ENCODE results near the gene FCER2. TPM values are rescaled to one million over a fixed set of nuclear protein-coding genes. Genes with fewer than 3 reads are reported as not detected.

Gene FCER2
- total RNA-seq, 1 experiment from 2014 or later = not detected

DNA sequence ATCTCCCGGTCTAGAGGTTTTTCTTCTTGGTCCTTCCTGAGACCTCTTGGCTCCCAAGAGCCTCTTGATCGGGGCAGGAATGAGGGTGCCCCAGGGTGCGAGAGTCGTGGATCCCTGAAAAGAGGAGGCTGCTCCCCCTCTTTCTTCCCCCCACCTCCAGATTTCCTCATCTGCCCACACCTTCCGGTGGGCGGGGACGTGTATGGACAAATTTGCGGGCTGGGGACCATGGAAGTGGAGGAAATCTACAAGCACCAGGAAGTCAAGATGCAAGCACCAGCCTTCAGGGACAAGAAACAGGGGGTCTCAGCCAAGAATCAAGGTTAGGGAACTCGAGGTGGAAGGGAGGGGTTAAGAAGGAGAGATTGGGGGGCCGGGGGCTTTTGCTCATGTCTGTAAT is 25.1 kb downstream of the FCER2 start, which contains the start of gene MCEMP1:
TSS of gene MCEMP1 (plus strand) at position 237 of the 400 bp plus-strand sequence. CDS start at position 268, 31 bp downstream.
- H3K4me3 ChIP-seq (ENCODE audit: low read length) = no peak within 1 kb of the TSS
- no peaks in the 10 kb centered on the region for H3K27me3 ChIP-seq (ENCODE audit: low read length)
- H2AFZ ChIP-seq (ENCODE audit: low read length) = no peak within 1 kb of the TSS
- no peak for ATAC-seq
- H3K9ac ChIP-seq (ENCODE audit: low read length) = no peak within 1 kb of the TSS
- no peak within 1 kb of the TSS for H3K27ac ChIP-seq (ENCODE audit: low read length)
- peaks cover 12% of the 10 kb centered on the region for H3K79me2 ChIP-seq (ENCODE audit: low read length)
- no peaks in the 10 kb centered on the region for H3K9me2 ChIP-seq (replicated peaks; ENCODE audit: low read length)
- POLR2A ChIA-PET (ENCODE audit: unreplicated experiment) = no interaction called here
- no peak for DNase-seq
- CTCF ChIA-PET = no interaction called here
- no peaks in the 10 kb centered on the region for H3F3A ChIP-seq (ENCODE audit: low read length, unreplicated experiment)
- TF ChIP-seq EZH2phosphoT487 (IDR thresholded peaks at IDR 0.05; ENCODE audit: borderline replicate concordance, low read length) (no peak), EZH2 (IDR thresholded peaks at IDR 0.05; ENCODE audit: low read length, unreplicated experiment) (no peak)
- TF ChIP-seq, protein P1, sequence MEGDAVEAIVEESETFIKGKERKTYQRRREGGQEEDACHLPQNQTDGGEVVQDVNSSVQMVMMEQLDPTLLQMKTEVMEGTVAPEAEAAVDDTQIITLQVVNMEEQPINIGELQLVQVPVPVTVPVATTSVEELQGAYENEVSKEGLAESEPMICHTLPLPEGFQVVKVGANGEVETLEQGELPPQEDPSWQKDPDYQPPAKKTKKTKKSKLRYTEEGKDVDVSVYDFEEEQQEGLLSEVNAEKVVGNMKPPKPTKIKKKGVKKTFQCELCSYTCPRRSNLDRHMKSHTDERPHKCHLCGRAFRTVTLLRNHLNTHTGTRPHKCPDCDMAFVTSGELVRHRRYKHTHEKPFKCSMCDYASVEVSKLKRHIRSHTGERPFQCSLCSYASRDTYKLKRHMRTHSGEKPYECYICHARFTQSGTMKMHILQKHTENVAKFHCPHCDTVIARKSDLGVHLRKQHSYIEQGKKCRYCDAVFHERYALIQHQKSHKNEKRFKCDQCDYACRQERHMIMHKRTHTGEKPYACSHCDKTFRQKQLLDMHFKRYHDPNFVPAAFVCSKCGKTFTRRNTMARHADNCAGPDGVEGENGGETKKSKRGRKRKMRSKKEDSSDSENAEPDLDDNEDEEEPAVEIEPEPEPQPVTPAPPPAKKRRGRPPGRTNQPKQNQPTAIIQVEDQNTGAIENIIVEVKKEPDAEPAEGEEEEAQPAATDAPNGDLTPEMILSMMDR (conservative IDR thresholded peaks at IDR 0.05; ENCODE audit: low read depth, low read length) = no peak
- H3K9me3 ChIP-seq (ENCODE audit: low read length) = no peaks in the 10 kb centered on the region
- intact Hi-C loops (cut with micrococcal nuclease) = no loop called here
- H3K4me1 ChIP-seq (ENCODE audit: insufficient read depth, low read length) = peaks cover 22% of the 10 kb centered on the region; the same call in 1 of the 2 replicates
- no peaks in the 10 kb centered on the region for H3K36me3 ChIP-seq (ENCODE audit: low read depth, low read length)
- no peaks in the 10 kb centered on the region for H4K20me1 ChIP-seq (ENCODE audit: low read length)
- no peak within 1 kb of the TSS; the same call in 1 of the 2 replicates for H3K4me2 ChIP-seq (ENCODE audit: low read length)
- no TSS peak for BruUV-seq (replicated peaks)

DNA sequence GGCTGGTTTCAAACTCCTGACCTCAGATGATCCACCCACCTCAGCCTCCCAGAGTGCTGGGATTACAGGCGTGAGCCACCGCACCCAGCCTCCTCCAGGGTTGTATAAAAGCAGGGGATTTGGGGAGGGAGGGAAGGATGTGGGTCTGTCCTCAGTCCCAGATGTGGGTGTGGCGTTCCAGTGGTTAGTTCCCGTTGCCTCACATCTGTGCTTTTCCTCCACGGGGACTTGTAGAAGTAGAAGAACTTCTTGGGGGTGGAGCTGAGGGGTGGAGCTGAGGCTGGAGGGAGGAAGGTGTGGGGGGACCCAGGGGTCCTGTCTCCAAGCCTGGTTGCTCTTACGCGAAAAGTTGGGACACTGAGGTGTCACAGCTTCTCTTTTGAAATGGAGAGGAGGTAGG is 25.6 kb downstream of the FCER2 start:
- DNase-seq (no peak), ATAC-seq (no peak)
- Histone ChIP-seq H3K4me1 (ENCODE audit: insufficient read depth, low read length) (peaks cover 18% of the 10 kb centered on the region; the same call in 1 of the 2 replicates), H3K27me3 (ENCODE audit: low read length) (no peaks in the 10 kb centered on the region), H3K9ac (ENCODE audit: low read length) (no peak overlapping the region), H3K9me2 (replicated peaks; ENCODE audit: low read length) (no peaks in the 10 kb centered on the region), H3K36me3 (ENCODE audit: low read depth, low read length) (no peaks in the 10 kb centered on the region), H3K27ac (ENCODE audit: low read length) (no peak overlapping the region), H3K4me3 (ENCODE audit: low read length) (no peak overlapping the region), H3K79me2 (ENCODE audit: low read length) (peaks cover 7% of the 10 kb centered on the region), H3F3A (ENCODE audit: low read length, unreplicated experiment) (no peaks in the 10 kb centered on the region), H4K20me1 (ENCODE audit: low read length) (no peaks in the 10 kb centered on the region), H3K9me3 (ENCODE audit: low read length) (no peaks in the 10 kb centered on the region), H3K4me2 (ENCODE audit: low read length) (no peak overlapping the region; the same call in 1 of the 2 replicates), H2AFZ (ENCODE audit: low read length) (no peak overlapping the region)
- TF ChIP-seq EZH2phosphoT487 (IDR thresholded peaks at IDR 0.05; ENCODE audit: borderline replicate concordance, low read length) (no peak), EZH2 (IDR thresholded peaks at IDR 0.05; ENCODE audit: low read length, unreplicated experiment) (no peak)
- TF ChIP-seq, protein P1 (conservative IDR thresholded peaks at IDR 0.05; ENCODE audit: low read depth, low read length) = no peak
- POLR2A ChIA-PET (ENCODE audit: unreplicated experiment) = no interaction called here
- CTCF ChIA-PET = no interaction called here
- BruUV-seq (replicated peaks) = no TSS peak
- intact Hi-C loops (cut with micrococcal nuclease) = no loop called here

Data from PC-3 (cell line).